ENCODE data around the gene MIOS.

GRCh38 chr7:7536396-7537019, 30.2 kb upstream of the MIOS start:
- TF ChIP-seq POLR2A (IDR thresholded peaks at IDR 0.05; ENCODE audit: low read depth, low read length) = no peak
- TF ChIP-seq, protein P1, sequence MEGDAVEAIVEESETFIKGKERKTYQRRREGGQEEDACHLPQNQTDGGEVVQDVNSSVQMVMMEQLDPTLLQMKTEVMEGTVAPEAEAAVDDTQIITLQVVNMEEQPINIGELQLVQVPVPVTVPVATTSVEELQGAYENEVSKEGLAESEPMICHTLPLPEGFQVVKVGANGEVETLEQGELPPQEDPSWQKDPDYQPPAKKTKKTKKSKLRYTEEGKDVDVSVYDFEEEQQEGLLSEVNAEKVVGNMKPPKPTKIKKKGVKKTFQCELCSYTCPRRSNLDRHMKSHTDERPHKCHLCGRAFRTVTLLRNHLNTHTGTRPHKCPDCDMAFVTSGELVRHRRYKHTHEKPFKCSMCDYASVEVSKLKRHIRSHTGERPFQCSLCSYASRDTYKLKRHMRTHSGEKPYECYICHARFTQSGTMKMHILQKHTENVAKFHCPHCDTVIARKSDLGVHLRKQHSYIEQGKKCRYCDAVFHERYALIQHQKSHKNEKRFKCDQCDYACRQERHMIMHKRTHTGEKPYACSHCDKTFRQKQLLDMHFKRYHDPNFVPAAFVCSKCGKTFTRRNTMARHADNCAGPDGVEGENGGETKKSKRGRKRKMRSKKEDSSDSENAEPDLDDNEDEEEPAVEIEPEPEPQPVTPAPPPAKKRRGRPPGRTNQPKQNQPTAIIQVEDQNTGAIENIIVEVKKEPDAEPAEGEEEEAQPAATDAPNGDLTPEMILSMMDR (conservative IDR thresholded peaks at IDR 0.05; ENCODE audit: low read depth, low read length) = no peak
- TF ChIP-seq NFE2L2 (IDR thresholded peaks at IDR 0.05; ENCODE audit: low read depth, low read length) = no peak
